ENCODE results near the gene SLC25A23. TPM values are rescaled to one million over a fixed set of nuclear protein-coding genes. Genes with fewer than 3 reads are reported as not detected.

The SLC25A23 gene
- total and polyA plus RNA-seq, 9 of the 15 experiments (the other 6 are each of a cell fraction or from before 2014, with no cell fraction given) = 6.1 to 72.0 (median 26.6) TPM

DNA sequence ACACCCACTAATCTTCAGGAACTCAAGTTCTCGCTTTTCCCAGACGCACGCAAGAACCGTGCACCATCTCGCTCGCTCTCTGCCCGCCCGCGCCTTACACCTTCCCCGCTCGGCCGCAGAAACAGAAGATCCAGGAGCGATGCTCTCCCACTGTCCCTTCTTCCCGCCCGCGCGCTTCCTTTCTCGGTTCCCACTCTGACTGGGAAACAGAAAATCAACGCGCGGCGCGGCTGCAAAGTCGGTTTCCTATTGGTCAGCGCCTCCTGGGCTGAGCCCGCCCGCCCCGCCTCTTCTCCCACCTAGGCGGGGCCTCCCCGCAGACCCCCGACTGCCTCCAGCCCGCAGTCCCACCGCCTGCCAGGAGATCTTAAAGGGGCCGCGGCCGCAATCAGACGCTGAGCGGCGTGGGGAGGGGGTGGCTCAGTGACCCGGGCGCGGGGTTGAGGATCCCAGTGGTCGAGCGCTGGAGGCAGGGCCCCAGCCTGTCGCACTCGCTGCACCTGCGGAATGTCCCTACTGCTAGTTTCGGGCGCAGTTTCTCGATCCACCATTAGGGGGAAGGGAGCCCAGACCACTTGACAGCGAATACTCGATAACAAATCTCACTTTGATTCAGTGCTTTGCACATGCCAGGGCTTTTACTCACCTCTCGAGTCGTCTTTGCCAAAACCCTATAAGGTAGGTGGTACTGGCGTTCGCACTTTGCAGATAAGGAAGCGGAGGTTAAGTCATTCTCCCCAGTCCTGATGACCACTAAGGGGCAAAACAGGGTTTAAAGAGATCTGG is 700 bp upstream of the SLC25A23 start (continued):
- TF ChIP-seq, protein P1, sequence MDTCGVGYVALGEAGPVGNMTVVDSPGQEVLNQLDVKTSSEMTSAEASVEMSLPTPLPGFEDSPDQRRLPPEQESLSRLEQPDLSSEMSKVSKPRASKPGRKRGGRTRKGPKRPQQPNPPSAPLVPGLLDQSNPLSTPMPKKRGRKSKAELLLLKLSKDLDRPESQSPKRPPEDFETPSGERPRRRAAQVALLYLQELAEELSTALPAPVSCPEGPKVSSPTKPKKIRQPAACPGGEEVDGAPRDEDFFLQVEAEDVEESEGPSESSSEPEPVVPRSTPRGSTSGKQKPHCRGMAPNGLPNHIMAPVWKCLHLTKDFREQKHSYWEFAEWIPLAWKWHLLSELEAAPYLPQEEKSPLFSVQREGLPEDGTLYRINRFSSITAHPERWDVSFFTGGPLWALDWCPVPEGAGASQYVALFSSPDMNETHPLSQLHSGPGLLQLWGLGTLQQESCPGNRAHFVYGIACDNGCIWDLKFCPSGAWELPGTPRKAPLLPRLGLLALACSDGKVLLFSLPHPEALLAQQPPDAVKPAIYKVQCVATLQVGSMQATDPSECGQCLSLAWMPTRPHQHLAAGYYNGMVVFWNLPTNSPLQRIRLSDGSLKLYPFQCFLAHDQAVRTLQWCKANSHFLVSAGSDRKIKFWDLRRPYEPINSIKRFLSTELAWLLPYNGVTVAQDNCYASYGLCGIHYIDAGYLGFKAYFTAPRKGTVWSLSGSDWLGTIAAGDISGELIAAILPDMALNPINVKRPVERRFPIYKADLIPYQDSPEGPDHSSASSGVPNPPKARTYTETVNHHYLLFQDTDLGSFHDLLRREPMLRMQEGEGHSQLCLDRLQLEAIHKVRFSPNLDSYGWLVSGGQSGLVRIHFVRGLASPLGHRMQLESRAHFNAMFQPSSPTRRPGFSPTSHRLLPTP (IDR thresholded peaks at IDR 0.05; ENCODE audit: borderline replicate concordance, extremely low read depth, insufficient read length) = no peak
- no peak for TF ChIP-seq ZNF197 (CRISPR knock-in tag; IDR thresholded peaks at IDR 0.05; ENCODE audit: low read depth)
- TF ChIP-seq, protein P2, sequence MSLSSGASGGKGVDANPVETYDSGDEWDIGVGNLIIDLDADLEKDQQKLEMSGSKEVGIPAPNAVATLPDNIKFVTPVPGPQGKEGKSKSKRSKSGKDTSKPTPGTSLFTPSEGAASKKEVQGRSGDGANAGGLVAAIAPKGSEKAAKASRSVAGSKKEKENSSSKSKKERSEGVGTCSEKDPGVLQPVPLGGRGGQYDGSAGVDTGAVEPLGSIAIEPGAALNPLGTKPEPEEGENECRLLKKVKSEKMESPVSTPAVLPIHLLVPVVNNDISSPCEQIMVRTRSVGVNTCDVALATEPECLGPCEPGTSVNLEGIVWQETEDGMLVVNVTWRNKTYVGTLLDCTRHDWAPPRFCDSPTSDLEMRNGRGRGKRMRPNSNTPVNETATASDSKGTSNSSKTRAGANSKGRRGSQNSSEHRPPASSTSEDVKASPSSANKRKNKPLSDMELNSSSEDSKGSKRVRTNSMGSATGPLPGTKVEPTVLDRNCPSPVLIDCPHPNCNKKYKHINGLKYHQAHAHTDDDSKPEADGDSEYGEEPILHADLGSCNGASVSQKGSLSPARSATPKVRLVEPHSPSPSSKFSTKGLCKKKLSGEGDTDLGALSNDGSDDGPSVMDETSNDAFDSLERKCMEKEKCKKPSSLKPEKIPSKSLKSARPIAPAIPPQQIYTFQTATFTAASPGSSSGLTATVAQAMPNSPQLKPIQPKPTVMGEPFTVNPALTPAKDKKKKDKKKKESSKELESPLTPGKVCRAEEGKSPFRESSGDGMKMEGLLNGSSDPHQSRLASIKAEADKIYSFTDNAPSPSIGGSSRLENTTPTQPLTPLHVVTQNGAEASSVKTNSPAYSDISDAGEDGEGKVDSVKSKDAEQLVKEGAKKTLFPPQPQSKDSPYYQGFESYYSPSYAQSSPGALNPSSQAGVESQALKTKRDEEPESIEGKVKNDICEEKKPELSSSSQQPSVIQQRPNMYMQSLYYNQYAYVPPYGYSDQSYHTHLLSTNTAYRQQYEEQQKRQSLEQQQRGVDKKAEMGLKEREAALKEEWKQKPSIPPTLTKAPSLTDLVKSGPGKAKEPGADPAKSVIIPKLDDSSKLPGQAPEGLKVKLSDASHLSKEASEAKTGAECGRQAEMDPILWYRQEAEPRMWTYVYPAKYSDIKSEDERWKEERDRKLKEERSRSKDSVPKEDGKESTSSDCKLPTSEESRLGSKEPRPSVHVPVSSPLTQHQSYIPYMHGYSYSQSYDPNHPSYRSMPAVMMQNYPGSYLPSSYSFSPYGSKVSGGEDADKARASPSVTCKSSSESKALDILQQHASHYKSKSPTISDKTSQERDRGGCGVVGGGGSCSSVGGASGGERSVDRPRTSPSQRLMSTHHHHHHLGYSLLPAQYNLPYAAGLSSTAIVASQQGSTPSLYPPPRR (CRISPR knock-in tag; IDR thresholded peaks at IDR 0.05; ENCODE audit: borderline replicate concordance) = no peak
- TF ChIP-seq ZNF224 (CRISPR knock-in tag; IDR thresholded peaks at IDR 0.05) = no peak
- TF ChIP-seq, protein P3, sequence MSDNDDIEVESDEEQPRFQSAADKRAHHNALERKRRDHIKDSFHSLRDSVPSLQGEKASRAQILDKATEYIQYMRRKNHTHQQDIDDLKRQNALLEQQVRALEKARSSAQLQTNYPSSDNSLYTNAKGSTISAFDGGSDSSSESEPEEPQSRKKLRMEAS (CRISPR knock-in tag; IDR thresholded peaks at IDR 0.05) = 0 out of 2 replicates have a peak, but pooled peaks have one; percentile 40
- no peak for TF ChIP-seq DACH1 (IDR thresholded peaks at IDR 0.05; ENCODE audit: partially characterized antibody)
- TF ChIP-seq HDAC6 (IDR thresholded peaks at IDR 0.05; ENCODE audit: low read depth, low read length) = no peak
- TF ChIP-seq, protein P4, sequence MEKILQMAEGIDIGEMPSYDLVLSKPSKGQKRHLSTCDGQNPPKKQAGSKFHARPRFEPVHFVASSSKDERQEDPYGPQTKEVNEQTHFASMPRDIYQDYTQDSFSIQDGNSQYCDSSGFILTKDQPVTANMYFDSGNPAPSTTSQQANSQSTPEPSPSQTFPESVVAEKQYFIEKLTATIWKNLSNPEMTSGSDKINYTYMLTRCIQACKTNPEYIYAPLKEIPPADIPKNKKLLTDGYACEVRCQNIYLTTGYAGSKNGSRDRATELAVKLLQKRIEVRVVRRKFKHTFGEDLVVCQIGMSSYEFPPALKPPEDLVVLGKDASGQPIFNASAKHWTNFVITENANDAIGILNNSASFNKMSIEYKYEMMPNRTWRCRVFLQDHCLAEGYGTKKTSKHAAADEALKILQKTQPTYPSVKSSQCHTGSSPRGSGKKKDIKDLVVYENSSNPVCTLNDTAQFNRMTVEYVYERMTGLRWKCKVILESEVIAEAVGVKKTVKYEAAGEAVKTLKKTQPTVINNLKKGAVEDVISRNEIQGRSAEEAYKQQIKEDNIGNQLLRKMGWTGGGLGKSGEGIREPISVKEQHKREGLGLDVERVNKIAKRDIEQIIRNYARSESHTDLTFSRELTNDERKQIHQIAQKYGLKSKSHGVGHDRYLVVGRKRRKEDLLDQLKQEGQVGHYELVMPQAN (IDR thresholded peaks at IDR 0.05; ENCODE audit: borderline replicate concordance) = peak; percentile 63; the same call in 1 of the 2 replicates
- TF ChIP-seq, protein P5, sequence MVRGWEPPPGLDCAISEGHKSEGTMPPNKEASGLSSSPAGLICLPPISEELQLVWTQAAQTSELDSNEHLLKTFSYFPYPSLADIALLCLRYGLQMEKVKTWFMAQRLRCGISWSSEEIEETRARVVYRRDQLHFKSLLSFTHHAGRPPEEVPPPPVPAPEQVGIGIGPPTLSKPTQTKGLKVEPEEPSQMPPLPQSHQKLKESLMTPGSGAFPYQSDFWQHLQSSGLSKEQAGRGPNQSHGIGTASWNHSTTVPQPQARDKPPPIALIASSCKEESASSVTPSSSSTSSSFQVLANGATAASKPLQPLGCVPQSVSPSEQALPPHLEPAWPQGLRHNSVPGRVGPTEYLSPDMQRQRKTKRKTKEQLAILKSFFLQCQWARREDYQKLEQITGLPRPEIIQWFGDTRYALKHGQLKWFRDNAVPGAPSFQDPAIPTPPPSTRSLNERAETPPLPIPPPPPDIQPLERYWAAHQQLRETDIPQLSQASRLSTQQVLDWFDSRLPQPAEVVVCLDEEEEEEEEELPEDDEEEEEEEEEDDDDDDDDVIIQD (CRISPR knock-in tag; IDR thresholded peaks at IDR 0.05) = no peak

All from K562 (cell line).